ENCODE data around the gene GANAB.
"Not testable (repeated sequence)": the region's sequence is repeated elsewhere in the genome, so short reads cannot be mapped to it uniquely, and the experiment has no call there.

GANAB gene

DNA sequence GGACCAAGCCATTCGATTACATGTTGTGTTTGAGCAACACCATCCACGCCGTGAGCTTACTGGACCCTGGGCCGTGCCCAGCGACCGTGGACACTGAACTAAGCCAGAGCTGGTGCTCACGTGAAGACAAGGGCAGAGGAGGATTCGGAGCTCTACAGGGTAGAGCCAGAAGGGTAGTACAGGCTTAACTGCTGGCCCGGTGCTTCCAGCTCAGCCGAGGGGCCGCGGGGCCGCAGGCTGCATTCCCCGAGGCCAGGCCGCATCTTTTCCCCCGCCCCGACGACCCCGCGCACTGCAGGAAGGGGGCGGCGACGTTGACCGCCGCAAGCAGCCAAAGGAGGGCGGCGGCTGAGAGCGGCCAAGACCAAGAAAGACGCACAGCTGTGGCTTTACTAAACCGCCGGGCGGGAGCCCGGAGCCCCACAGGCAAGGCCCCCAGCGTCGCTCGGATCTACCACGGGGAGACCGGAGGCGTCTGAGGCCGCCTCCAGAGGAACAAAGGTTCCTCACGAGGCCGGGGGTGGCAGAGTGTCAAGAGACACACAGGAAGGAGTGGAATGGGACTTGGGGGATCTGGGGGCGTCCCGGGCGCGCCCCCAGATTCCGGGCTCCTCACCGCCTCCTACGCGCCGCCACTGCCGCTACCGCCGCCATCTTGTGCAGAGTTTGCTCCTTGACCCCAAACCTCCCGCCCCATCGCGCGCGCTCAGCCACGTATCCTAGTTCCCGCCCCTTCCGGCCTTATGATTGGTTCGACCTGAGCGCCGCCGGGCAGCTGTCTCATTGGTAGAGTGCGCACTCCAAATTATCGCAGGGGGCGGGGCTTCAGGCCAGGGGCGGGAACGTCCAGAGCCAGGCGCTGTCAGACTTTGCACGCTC is at the start of gene GANAB:
Gene GANAB, minus strand, starts transcription at position 668 of the 879 bp plus-strand sequence. Its CDS starts 14 bp downstream, at position 654.
- TF ChIP-seq, protein P1, sequence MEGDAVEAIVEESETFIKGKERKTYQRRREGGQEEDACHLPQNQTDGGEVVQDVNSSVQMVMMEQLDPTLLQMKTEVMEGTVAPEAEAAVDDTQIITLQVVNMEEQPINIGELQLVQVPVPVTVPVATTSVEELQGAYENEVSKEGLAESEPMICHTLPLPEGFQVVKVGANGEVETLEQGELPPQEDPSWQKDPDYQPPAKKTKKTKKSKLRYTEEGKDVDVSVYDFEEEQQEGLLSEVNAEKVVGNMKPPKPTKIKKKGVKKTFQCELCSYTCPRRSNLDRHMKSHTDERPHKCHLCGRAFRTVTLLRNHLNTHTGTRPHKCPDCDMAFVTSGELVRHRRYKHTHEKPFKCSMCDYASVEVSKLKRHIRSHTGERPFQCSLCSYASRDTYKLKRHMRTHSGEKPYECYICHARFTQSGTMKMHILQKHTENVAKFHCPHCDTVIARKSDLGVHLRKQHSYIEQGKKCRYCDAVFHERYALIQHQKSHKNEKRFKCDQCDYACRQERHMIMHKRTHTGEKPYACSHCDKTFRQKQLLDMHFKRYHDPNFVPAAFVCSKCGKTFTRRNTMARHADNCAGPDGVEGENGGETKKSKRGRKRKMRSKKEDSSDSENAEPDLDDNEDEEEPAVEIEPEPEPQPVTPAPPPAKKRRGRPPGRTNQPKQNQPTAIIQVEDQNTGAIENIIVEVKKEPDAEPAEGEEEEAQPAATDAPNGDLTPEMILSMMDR (IDR thresholded peaks at IDR 0.05; ENCODE audit: extremely low read depth, insufficient read depth, missing control alignments): no peak
- peak; percentile 100 for DNase-seq (ENCODE audit: low spot score)
- in situ Hi-C loops (cut with MboI; ENCODE audit: low pct_unique_long_range_greater_than_20kb, low sequenced_read_pairs, unreplicated experiment): no loop called here

DNA sequence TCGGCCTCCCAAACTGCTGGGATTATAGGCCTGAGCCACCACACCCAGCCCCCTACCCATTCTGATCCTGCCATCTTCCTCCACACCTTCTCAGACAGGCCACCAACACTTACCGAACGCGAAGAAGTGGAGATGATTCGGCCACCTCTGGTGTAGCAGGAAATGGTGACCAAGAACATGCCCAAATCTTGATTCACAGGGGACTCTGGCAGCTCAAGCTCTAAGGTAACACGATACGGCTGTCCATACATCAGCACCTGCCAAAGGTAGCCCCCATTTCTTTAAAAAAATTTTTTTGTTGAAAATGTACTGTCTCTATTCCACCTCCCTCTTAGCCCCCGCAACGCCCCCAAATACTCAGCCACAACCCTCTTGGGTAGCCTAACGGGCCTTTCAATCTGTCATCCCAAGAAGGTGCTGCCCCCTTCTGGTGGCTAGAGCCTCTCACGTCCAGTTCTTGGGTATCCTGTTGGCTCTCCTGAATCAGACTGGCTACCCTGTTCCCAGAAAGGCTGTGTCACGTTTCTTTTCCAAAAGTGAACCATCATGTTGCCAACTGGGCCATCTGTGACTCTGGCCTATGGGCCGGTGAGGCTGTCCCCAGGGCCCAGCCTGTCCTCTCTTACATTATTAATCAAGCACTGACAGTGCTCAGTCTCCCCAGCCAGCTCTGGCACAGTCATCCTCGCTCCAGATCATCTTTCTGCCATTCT is 48.2 kb upstream of the GANAB start:
- in situ Hi-C loops (cut with MboI; ENCODE audit: low pct_unique_long_range_greater_than_20kb, low sequenced_read_pairs, unreplicated experiment): no loop called here
- TF ChIP-seq, protein P1 (IDR thresholded peaks at IDR 0.05; ENCODE audit: extremely low read depth, insufficient read depth, missing control alignments): peak; percentile 91
- DNase-seq (ENCODE audit: low spot score): peak; percentile 83

DNA sequence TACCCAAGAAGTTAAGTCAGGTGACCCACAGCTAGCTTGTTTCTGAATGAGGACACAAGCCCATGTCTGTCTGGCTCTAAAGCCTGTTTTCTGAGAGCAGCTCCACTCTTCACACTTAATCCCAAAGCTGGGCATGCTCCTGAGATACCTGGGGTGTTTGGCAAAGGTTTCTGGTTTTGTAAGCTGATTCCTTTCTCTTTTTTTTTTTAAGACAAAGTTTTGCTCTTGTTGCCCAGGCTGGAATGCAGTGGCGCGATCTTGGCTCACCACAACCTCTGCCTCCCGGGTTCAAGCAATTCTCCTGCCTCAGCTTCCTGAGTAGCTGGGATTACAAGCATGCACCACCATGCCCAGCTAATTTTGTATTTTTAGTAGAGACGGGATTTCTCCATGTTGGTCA is 47.2 kb upstream of the GANAB start:
- in situ Hi-C loops (cut with MboI; ENCODE audit: low pct_unique_long_range_greater_than_20kb, low sequenced_read_pairs, unreplicated experiment); DNase-seq (ENCODE audit: low spot score): not testable (repeated sequence)

DNA sequence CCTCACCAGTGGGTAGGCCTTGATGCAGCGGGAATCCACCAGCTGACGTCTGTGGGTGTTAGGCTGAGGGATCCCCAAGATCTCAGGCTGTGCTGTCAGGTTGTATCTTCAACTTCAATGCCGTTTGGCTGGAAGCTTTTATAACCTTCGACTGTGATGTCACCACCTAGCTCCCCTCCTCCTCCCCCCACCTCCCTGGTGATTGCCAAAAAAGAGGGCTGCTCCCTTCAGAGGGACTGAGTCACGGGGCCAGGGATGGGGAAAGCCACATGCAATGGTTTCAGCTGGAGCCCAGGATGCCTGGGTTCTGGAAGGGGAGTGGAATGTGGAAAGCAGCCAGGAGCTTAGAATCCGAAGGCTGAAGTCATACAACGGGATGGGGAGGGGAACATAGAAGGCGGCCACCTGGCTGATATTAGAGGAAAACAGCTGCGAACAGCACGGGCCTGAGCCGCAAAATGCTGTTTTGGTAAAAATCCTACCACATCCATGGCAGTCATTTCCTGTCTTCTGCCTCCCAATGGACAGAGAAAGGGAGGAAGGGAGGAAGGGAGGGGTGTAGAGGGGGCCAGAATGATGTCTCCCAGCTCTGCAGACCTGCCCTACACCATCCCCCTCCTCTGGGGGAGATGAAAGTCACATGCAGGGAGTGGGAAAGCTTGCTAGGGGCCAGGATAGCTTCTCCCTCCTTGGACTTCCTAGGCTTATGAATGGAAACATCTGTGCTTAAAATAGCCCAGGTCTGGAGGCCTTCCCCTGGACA is 43.2 kb upstream of the GANAB start, which contains the start of gene LRRN4CL:
Gene LRRN4CL, minus strand, starts transcription at position 110 of the 763 bp plus-strand sequence. CDS start 1,022 bp downstream, outside the sequence.
- DNase-seq (ENCODE audit: low spot score): no peak
- in situ Hi-C loops (cut with MboI; ENCODE audit: low pct_unique_long_range_greater_than_20kb, low sequenced_read_pairs, unreplicated experiment): no loop called here
- TF ChIP-seq, protein P1 (IDR thresholded peaks at IDR 0.05; ENCODE audit: extremely low read depth, insufficient read depth, missing control alignments): no peak

DNA sequence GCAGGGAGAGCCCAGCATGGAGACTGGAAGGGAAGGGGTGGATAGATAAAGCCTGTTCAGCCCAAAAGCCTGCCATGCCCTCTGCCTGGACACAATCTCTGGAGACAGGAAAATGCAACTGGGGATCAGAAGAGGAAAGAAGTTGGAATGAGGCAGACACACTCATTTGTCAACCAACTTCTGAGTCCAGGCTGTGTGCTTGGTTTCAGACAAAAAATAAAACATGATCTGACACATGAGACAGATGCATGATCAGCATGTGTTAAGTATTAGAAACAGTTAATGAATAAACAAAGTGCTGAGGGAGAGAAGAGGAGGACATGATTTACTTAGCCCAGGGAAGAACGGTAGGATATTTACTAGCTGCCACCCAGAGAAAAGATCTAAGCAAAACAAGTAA is 42.1 kb upstream of the GANAB start:
- no peak for DNase-seq (ENCODE audit: low spot score)
- in situ Hi-C loops (cut with MboI; ENCODE audit: low pct_unique_long_range_greater_than_20kb, low sequenced_read_pairs, unreplicated experiment): no loop called here
- TF ChIP-seq, protein P1 (IDR thresholded peaks at IDR 0.05; ENCODE audit: extremely low read depth, insufficient read depth, missing control alignments): no peak

DNA sequence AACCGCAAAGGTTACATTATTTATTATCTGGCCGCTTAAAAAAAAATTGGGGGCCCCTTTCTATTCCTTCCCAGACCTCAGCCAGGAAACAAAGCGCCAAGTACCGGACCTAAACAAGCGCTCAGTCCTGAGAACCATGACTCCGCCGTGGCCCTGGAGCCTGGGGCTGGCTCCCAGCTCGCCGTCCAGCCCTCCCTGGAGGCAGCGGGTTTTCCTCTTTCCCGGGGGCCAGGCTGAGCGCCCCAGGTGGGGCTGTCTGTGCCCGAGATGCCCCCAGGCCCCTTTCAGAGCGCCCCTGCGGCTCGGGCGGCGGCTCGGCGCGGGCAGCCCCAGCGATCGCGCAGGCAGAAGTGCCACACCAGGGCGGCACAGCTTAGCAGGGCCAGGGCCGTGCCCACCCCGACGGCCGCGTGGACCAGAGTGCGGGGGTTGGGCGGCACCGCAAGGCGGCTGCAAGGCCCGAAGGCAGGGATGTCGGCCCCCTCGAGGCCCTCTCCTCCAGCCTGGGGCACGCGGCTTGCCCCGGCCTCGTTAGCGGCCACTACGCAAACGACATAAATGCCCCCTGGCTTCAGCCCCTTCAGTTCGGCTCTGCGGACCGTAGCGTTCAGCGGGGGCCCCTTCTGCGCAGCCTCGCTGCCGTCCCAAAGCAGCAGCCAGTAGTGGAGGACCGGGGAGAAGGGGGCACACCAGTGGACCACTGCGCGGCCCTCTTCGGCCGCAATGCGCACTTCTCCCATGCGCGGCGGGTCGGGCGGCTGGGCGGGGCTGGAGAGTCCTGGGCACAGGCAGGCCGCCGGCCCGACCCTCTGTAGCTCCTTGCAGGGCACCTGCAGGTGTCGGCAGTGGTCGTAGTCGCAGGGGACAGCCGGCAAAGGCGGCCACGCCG is 41.3 kb upstream of the GANAB start:
- TF ChIP-seq, protein P1 (IDR thresholded peaks at IDR 0.05; ENCODE audit: extremely low read depth, insufficient read depth, missing control alignments): no peak
- in situ Hi-C loops (cut with MboI; ENCODE audit: low pct_unique_long_range_greater_than_20kb, low sequenced_read_pairs, unreplicated experiment): no loop called here
- no peak for DNase-seq (ENCODE audit: low spot score)
